A673 (cell line): Measurements from ENCODE around the gene MRPS10.

ENCODE experiments used
- CTCF ChIP-seq: fragments of 300-800, 200-600 bp; sonication (generic); conservative IDR thresholded peaks from 2 replicates; pipeline ENCODE4 v1.5.1; 2017; ENCODE audit warnings: low read depth, mild to moderate bottlenecking, antibody characterized with exemption, low read length, moderate library complexity, mixed read lengths
- EZH2 ChIP-seq: fragments of 200-600 bp; sonication (generic); IDR thresholded peaks from 2 replicates; pipeline ENCODE4 v1.6.1; 2017; ENCODE audit warnings: borderline replicate concordance, low read depth, mild to moderate bottlenecking, mixed read lengths, antibody characterized with exemption, low read length; ENCODE audit not compliant: poor library complexity, severe bottlenecking

GRCh38 chr6:42230345-42231321 is 13.0 kb upstream of the MRPS10 start:
- TF ChIP-seq EZH2 (no peak), CTCF (peak; percentile 42)
